NCI-H1436 (cell line): ENCODE results near the gene JPH2.
"Not testable (repeated sequence)": the region's sequence is repeated elsewhere in the genome, so short reads cannot be mapped to it uniquely, and the experiment has no call there.

Experiments used
- DNase-seq: peaks from one replicate; lab custom pipeline; 2025; lab: John Stamatoyannopoulos, UW

Gene JPH2

GRCh38 chr20:44211177-44212039 lies 24.4 kb upstream of the JPH2 start:
- DNase-seq, result no peak

GRCh38 chr20:44210406-44211176 lies 23.6 kb upstream of the JPH2 start, which contains the start of gene OSER1:
TSS of gene OSER1 (minus strand) at chr20:44210771. CDS start at chr20:44206957, 3,814 bp downstream.
- DNase-seq, result peak; percentile 96

DNA sequence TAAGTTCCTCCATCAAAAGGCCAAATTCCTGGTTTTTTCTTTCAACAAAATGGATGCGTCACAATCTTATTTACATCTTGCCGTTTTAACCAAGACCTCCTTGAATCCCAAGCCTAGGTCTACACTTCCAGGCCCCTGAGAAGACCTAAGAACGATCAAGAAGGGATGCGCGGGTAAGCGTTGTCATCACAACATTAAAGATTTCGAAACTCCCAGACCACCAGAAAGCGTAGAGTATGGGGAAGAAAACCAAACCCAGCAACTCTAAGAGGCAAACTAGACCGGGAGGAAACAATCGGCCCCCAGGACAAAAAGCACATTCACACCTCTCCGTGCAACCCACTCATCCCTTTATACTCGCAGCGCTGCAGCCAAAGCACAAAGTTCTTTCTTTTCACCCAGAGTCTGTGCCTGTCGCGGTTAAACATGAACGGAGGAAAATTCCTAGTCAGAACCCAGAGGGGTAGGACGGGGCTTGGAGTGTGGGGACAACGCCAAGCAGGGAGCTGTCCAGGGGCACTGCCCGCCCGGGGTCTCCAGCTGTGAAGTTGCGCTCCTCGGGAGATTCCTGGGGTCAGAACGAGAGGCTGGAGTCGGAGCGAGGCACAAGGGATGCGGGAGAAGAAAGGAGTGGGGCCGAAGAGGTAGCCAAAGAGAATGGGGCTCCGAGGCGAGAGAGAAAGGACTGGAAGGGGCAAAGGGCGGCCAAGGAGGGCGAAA lies 22.9 kb upstream of the JPH2 start:
- no peak for DNase-seq

DNA sequence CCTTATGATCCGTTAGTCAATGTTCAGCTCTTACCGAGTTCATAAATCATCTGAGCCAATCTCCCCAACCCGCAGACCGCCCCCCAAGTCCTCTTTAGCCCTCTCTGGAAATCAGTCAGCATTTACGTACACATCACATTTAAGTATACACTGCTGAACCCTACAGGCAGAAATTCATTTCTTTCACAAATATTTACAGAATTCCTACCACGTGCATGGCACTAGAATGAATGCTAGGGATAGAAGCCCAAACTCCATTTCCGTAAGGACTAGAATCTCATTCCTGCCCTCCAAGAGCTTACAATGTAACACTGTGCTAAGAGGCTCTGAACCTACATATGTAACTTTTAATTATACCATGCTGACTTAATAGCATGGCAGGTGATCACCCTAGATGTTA lies 21.8 kb upstream of the JPH2 start:
- DNase-seq, result no peak

DNA sequence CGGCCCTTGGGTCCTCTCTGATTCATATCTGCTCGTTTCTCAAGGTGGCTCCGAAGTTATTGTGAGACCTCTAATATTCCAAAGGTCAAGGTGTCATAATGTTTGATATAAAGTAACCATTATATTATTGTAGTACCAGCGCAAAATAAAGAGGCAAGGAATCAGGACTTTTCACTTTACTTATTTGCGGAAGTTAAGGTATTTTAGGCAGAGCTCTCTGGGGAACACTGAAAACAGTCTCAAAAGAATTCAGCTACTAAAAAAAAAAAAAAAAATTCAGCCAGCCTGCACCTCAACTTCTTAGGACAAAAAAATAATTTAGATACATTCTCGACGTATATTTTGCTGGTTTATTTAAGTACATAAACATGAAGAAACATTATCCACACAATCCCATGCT lies 21.2 kb upstream of the JPH2 start:
- no peak for DNase-seq

GRCh38 chr20:44207126-44207723 lies 20.2 kb upstream of the JPH2 start:
- no peak for DNase-seq

- no peak for DNase-seq
Measured at GRCh38 chr20:44206132-44206531, 19.1 kb upstream of the JPH2 start.

- DNase-seq, result no peak
Measured at GRCh38 chr20:44204832-44205215, 17.8 kb upstream of the JPH2 start.

DNA sequence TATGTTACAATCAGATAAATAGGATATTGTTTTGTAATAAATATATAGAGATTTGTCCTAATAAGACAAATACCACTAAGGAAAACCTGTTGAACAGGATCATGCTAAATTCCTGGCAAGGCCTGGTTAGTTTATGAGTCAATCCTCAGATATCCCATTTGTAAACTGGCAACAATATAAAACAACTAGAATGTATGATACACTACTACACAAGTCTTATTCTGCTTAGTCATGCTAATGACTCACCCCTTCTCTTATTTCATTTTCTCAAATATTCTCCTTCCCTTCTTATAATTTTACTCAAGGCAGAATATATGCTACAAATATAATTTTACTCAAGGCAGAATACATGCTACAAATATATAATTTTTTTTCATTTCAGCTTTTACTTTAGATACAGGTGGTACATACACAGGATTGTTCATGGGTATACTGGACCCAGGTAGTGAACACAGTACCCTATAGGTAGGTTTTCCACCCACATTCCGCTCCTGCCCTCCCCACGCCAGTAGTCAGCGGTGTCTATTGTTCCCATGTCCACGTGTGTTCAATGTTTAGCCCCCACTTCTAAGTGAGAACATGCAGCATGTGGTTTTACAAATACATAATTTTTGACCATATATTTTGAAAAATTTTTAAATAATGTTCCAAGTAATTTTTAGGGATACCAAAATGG lies 17.3 kb upstream of the JPH2 start:
- DNase-seq, result no peak

DNA sequence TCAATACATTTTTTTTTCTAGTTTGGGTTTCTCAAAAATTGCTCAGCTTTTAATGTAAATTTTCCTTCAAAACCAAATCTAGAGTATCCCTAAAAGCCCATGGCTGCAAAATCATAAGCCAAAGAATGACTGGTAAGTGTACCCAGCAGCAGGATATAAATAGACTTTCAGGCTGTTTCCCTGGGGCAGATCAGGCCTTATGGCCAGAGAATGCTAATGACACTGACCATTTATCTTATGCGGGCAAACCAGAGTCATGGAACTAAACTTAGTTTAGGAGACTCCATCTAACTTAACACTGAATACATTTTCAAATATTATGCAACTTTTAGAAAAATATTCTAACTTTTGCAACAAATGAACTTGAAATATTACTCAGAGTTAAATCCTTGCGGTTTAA lies 16.2 kb upstream of the JPH2 start:
- no peak for DNase-seq

DNA sequence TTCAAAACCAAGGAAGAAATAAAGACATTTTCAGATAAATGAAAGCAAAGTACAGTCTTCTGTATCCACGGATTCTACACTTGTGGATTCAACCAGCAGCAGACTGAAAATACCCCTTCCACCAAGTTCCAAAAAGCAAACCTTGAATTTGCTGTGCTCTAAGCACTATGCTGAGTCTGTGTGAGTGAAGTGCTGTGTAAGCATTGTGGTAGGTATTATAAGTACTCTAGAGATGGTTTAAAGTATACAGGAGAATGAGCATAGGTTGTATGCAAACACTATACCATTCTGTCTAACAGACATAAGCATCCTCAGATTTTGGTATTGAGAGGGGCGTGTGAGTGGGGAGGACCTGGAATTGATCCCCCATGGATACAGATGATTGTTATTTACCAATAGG lies 14.0 kb upstream of the JPH2 start:
- DNase-seq, result no peak

DNA sequence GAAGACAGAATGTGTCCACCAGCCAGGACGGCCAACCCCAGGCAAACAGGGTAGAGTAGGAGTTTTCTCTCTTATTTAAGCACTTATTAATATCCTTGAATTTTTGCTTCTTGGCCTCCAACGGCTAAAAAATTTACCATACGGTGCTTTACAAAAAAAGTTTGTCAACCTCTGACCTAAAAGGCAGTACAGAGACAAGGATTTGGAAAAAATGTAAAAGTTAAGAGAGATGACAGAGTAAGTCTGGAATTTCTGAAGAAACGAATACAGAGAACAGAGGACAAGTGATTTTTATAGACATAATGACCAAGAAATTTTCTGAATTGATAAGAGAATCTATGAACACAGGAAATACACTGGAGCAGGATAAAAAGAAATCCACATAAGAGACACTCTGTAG lies 13.4 kb upstream of the JPH2 start:
- DNase-seq, result no peak

- DNase-seq, result no peak
Measured at GRCh38 chr20:44199877-44200276, 12.9 kb upstream of the JPH2 start.

GRCh38 chr20:44198872-44199271 lies 11.9 kb upstream of the JPH2 start:
- DNase-seq, result no peak

- DNase-seq, result no peak
Measured at GRCh38 chr20:44196271-44196670, 9.3 kb upstream of the JPH2 start.

GRCh38 chr20:44195605-44196004 lies 8.6 kb upstream of the JPH2 start:
- DNase-seq, result no peak

- DNase-seq, result no peak
Measured at GRCh38 chr20:44193801-44194200, 6.8 kb upstream of the JPH2 start.

DNA sequence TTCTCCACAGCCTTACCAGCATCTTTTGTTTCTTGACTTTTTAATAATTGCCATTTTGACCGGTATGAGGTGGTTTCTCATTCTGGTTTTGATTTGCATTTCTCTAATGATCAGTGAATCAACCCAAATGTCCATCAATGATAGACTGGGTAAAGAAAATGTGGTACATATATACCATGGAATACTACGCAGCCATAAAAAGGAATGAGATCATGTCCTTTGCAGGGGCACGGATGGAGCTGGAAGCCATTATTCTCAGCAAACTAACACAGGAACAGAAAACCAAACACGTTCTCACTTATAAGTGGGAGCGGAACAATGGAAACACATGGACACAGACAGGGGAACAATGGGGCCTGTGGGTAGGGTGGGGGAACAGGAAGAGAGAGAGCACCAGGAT lies 4.7 kb upstream of the JPH2 start:
- DNase-seq, result not testable (repeated sequence)

GRCh38 chr20:44190197-44190852 lies 3.3 kb upstream of the JPH2 start:
- peak; percentile 45 for DNase-seq

DNA sequence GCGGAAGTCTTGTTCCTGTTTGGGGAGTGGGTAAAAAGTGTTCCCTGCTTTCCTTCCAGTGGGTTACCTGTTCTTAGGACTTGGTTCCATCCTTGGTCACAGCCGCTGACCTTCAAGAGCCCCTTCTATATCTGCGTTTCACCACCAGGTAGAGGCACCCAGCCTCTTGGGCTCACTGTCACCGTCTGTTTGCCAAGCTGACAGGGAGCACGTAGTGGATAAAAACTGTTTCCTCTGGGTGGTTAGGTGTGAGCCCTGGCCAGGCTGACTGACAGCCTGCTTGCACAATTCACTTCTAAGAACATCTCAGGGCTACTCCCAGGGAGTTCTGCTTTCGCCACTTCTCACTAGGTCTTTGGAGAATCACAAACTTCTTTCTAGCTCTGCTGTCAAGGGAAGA lies 1.8 kb upstream of the JPH2 start:
- no peak for DNase-seq
